Fibroblast of pulmonary artery (primary cell): ENCODE results near the gene RSPH9.

ENCODE experiments used
- DNase-seq: peaks from one replicate; pipeline ENCODE4 v3.0.0-alpha.2; 2010; ENCODE audit warnings: low read depth
- H3K4me3 ChIP-seq: replicated peaks from 2 replicates; pipeline ENCODE4 v1.5.1; 2011; ENCODE audit warnings: low read depth, mild to moderate bottlenecking, control low read depth, low read length, moderate library complexity
- TF ChIP-seq, protein P1 (sequence below): IDR thresholded peaks from 2 replicates; pipeline ENCODE4 v1.5.1; 2011; ENCODE audit warnings: mild to moderate bottlenecking, control low read depth, low read length, inconsistent platforms; ENCODE audit errors: missing control alignments

The RSPH9 gene

DNA sequence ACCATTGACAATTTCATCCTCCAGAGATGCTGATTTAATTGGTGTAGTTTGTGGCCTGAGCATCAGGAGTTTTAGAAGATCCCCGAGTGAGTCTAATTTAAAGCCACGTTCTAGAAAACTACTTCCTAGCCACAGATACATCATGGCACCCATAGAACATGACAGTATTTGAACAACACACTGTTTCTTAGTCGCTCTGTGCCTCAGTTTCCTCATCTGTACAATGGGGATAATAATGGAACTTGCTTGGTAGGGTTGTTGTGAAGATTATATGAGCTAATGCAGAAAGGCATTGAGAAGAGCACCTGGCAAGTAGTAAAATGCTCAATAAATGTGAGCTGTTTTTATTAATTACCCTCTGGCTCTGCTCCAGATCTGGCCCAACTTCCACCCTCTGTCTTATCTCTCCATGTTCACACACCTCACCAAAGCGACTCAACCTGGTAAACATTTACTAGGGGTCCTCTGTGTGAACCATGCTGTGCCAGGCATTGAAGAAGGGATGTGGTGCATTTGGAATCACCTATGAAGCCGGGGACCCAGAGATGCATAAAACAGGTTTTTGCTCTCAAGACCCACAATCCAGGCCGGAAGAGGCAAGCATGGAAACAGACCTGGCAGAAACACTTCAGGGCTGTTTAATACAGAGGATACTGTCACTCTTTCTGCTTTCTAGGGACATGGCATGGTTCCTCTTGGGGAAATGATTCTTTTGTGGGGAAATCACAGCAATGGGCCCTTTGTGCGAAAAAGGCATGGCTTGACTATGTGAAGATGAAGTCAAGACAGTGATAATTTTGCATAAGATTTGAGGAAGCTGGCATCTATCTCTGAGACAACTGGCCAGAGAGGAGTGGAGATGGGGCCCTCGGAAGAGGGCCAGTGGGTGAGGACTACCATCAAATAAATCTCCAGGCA is 58.9 kb downstream of the RSPH9 start:
- DNase-seq, result no peak
- TF ChIP-seq, protein P1, sequence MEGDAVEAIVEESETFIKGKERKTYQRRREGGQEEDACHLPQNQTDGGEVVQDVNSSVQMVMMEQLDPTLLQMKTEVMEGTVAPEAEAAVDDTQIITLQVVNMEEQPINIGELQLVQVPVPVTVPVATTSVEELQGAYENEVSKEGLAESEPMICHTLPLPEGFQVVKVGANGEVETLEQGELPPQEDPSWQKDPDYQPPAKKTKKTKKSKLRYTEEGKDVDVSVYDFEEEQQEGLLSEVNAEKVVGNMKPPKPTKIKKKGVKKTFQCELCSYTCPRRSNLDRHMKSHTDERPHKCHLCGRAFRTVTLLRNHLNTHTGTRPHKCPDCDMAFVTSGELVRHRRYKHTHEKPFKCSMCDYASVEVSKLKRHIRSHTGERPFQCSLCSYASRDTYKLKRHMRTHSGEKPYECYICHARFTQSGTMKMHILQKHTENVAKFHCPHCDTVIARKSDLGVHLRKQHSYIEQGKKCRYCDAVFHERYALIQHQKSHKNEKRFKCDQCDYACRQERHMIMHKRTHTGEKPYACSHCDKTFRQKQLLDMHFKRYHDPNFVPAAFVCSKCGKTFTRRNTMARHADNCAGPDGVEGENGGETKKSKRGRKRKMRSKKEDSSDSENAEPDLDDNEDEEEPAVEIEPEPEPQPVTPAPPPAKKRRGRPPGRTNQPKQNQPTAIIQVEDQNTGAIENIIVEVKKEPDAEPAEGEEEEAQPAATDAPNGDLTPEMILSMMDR, result no peak

DNA sequence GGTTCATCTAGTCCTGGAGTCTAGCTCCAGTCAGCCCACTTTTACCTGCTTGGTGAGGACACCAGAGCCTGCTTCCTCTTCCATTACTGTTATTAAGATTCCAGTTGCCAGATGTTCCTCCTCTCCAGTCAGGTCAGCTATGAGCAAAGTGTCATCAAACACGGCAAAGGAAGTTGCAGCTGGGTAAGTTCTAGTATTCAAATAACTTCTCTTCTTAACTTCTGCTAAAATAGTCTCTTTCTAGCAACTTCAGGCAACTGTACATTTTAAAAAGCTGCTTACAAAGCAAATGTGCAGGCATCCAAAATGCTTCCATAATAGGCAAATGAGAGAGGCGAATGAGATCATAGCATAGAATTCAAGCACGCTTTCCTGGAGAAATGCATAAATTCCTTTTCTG is 61.2 kb downstream of the RSPH9 start:
- DNase-seq, result peak; percentile 55
- H3K4me3 ChIP-seq, result no peak overlapping the region
- TF ChIP-seq, protein P1, result no peak

More for the DNA sequence above, 58.9 kb downstream of the RSPH9 start:
- no peak overlapping the region for H3K4me3 ChIP-seq

DNA sequence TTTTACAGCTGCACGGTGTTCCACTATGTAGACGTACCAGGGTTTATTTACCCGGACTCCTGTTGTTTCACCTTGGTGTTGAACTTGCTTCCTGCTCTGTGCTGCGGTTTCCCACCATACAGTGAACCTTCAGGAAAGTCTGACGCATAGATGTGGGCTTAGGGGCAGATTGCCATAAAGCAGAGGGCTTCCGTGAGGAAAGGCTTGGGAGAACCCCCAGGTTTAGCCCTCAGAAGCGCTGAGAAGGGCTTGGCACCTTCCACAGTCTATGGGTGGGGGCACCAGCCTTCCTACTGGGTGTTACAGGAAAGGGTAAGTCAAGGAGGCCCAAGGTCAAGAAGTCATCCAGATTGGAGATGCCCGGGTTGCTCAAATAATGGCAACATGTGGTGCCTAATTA is 62.0 kb downstream of the RSPH9 start:
- DNase-seq, result peak; percentile 82
- no peak overlapping the region for H3K4me3 ChIP-seq
- TF ChIP-seq, protein P1, result no peak

DNA sequence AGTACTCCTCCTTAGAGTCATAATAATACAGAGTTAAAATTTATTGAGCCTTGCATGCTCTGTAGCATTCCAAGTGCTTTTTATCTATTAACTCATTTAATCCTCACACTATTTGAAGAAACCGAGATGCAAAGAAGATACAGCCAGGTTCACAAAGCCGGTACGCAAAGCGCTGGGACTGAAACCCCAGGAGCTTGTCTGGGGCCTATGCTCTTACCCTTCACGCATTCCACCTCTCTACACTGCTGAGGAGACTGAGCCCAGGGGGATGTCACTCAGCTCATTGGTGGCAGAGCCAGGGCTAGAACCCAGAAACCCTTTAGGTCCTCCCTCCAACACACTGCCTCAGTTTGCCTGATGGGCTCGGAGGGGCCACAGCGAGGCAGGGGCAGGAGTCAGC is 62.4 kb downstream of the RSPH9 start:
- no peak for DNase-seq
- H3K4me3 ChIP-seq, result no peak overlapping the region
- TF ChIP-seq, protein P1, result no peak

DNA sequence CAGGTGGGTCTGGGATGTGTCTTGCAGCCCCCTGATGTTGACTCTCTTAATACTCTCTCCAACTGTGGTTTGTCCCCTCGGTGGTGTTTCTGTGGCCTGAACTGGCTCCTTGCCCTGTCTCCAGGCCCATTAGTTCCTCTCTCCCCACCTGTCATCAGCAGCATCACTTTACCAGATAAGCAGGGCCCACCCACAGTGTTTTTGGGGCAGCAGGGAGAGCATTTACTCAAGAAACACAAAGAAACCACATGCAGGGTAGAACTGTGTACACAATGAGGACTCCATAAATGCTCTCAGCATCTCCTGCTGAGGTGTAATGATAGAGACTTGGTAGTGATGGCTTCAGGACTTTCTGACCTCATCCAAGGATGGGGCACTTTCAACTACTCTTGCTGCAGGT is 62.9 kb downstream of the RSPH9 start:
- no peak overlapping the region for H3K4me3 ChIP-seq
- DNase-seq, result no peak
- TF ChIP-seq, protein P1, result no peak

DNA sequence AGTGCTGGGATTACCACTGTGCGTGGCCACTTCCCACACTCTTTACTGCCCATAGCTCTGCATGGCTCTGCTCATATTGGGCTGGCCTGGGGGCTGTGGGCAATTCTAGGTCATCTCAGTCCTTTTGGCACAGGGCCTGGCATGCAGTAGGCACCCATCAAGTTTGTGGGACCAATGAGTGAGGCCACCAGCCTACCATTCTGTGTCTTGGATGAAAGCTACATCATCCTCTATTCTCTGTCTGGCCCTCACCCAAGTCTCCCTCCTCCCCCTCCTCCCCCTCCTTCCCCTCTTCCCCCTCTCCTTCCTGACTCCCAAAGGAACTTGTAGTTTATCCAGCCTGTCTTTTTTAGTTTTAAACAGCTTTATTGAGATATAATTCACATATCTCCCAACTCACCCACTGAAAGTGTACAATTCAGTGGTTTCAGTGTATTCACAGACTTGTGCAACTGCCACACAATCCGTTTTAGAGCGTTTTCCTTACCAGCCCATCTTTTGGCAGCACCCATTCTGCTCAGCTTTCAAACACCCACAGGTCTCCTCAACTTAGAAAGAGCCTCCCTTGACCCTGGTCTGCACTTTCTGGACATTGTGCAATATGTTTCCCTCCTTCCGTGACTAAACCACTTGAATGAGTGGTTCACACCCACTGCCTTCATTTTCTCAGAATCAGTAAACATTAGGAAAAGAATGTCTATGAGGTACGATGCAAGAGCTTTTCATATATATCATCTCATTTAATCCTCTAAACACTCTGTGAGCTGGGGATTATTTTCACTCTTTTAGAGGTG is 64.2 kb downstream of the RSPH9 start:
- DNase-seq, result peak; percentile 96
- H3K4me3 ChIP-seq, result no peak overlapping the region
- TF ChIP-seq, protein P1, result no peak
